Activated CD4-positive, alpha-beta T cell treated with anti-CD3 and anti-CD28 coated beads for 36 hours (primary cell): ENCODE results near the gene SPRYD4. TPM values are rescaled to one million over a fixed set of nuclear protein-coding genes. Genes with fewer than 3 reads are reported as not detected.
"Not testable (repeated sequence)": the region's sequence is repeated elsewhere in the genome, so short reads cannot be mapped to it uniquely, and the experiment has no call there.

Experiments
- ATAC-seq: fragments of 200-7000 bp; cut with Tn5 transposase; one replicate; pipeline ENCODE4 v1.10.0; 2021; ENCODE audit warnings: mild to moderate bottlenecking, moderate library complexity
- CTCF ChIA-PET: fragments of 350-600 bp; sonication (Branson Sonifier 250); formaldehyde crosslinking; loops from one replicate; lab custom pipeline; 2021; ENCODE audit warnings: antibody characterized with exemption; lab: Charles Lee
- POLR2A ChIA-PET: fragments of 350-600 bp; sonication (Branson Sonifier 250); formaldehyde crosslinking; loops from one replicate; lab custom pipeline; 2021; ENCODE audit warnings: antibody characterized with exemption, inconsistent platforms; lab: Charles Lee
- DNase-seq: peaks from one replicate; pipeline ENCODE4 v3.0.0-alpha.2; 2020
- H3K27ac Mint-ChIP-seq: one replicate; pipeline ENCODE4 v1.8.0; 2021; ENCODE audit warnings: mixed read lengths
- H3K27me3 Mint-ChIP-seq: one replicate; pipeline ENCODE4 v1.8.0; 2021; ENCODE audit warnings: mixed read lengths
- H3K36me3 Mint-ChIP-seq: one replicate; pipeline ENCODE4 v1.8.0; 2021; ENCODE audit warnings: low read depth, mixed read lengths
- H3K4me1 Mint-ChIP-seq: one replicate; pipeline ENCODE4 v1.8.0; 2021; ENCODE audit warnings: mixed read lengths
- H3K4me3 Mint-ChIP-seq: one replicate; pipeline ENCODE4 v1.8.0; 2021; ENCODE audit warnings: mild to moderate bottlenecking, moderate library complexity, mixed read lengths
- H3K9me3 Mint-ChIP-seq: one replicate; pipeline ENCODE4 v1.8.0; 2021; ENCODE audit warnings: low read depth, mixed read lengths
- intact Hi-C, 2 experiments: fragments of 100-400 bp; cut with DNase I in 1 of 2; cut with micrococcal nuclease in 1 of 2; formaldehyde crosslinking; loops; one replicate each; pipeline versions ENCODE4 v1.14.2 to v1.15.1; 2022 to 2024; cut with DNase I, micrococcal nuclease
- total RNA-seq, 2 experiments: library from RNA; stranded (reverse); gene quantifications; one replicate each; pipeline ENCODE4 v1.2.3, GENCODE V29; 2021

The SPRYD4 gene
- total RNA-seq: 1 to 10 TPM; 3.1 TPM

DNA sequence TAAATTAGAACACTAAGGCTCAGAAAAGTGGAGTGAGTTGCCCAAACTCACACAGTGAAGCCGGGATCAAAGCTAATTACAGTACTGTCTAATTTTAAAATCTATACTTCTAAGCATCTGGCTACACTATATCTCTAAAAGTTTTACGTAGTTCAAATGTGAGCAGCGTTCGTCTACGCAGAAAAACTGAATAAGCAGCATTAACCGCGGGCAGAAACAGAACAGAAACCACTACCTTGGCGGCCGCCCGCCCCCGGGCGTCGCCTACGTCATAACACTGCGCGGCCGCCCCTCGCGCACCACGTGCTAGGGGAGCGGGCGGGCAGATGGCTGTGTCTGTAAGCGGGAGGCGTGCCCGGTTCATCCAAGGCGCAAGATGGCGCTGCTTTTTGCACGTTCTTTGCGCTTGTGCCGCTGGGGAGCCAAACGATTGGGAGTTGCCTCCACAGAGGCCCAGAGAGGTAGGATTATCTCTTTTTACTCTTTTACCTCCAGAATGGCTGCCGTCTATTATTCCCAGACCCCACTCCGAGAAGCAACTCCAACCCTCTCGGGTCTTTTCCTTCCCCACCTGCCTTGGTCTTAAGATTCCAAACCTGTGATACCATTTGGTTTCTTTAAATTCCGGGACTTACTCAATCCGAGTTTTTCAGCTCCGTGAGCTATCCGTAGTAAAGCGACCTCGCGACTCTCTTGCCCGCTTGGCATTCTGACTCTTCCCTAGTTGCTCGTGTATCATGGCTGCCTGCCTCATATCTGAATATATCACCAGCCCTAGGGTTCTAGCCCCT, at the start of gene SPRYD4:
TSS of gene SPRYD4 (plus strand) at position 363 of the 791 bp plus-strand sequence. CDS start at position 377, 14 bp downstream.
- Mint-ChIP-seq H3K4me3 (peak within 1 kb of the TSS; percentile 91), H3K27ac (peak within 1 kb of the TSS; percentile 99), H3K36me3 (peaks cover 17% of the 10 kb centered on the region), H3K27me3 (no peaks in the 10 kb centered on the region), H3K4me1 (peaks cover 40% of the 10 kb centered on the region), H3K9me3 (no peaks in the 10 kb centered on the region)
- ATAC-seq (peak; percentile 90), DNase-seq (peak; percentile 96)
- intact Hi-C loops: loop anchor here (1.0 to 10.0 kb wide), 16 partner anchors 19 to 537 kb away; partner anchors contain the start of genes STAT2 (in 2 of the 2), TIMELESS (in 2 of the 2), ANKRD52 (in 1 of the 2) and COQ10A (in 1 of the 2)
- POLR2A ChIA-PET: interaction anchor here (0.6 kb wide), 1 partner anchor 168 kb away, joined by 3 read pairs; no protein-coding TSS in a partner anchor
- CTCF ChIA-PET: interaction anchor here (0.9 to 1.1 kb wide), 2 partner anchors 246 to 262 kb away, joined by 3 to 5 read pairs; partner anchors contain the start of gene RNF41

- Mint-ChIP-seq H3K36me3 (peaks cover 59% of the 10 kb centered on the region), H3K27ac (no peak overlapping the region), H3K27me3 (no peaks in the 10 kb centered on the region), H3K4me3 (no peak overlapping the region), H3K9me3 (no peaks in the 10 kb centered on the region), H3K4me1 (peaks cover 7% of the 10 kb centered on the region)
- POLR2A ChIA-PET: interaction anchor here (0.6 kb wide), 1 partner anchor 137 kb away, joined by 4 read pairs; no protein-coding TSS in a partner anchor
- CTCF ChIA-PET: no interaction called here
- intact Hi-C loops: no loop called here
- DNase-seq (no peak), ATAC-seq (no peak)
These were observed 48.0 kb upstream of the SPRYD4 start for GRCh38 chr12:56420411-56420810.

GRCh38 chr12:56425193-56425592, 43.2 kb upstream of the SPRYD4 start:
- intact Hi-C loops: no loop called here
- Mint-ChIP-seq H3K9me3 (no peaks in the 10 kb centered on the region), H3K36me3 (peaks cover 54% of the 10 kb centered on the region), H3K4me3 (no peak overlapping the region), H3K27ac (no peak overlapping the region), H3K4me1 (peaks cover 11% of the 10 kb centered on the region), H3K27me3 (no peaks in the 10 kb centered on the region)
- ChIA-PET POLR2A (interaction anchor here (0.6 kb wide), 1 partner anchor 12 kb away, joined by 4 read pairs; no protein-coding TSS in a partner anchor), CTCF (interaction anchor here (0.6 to 1.2 kb wide), 4 partner anchors 29 to 190 kb away, joined by 3 to 5 read pairs (median 3); no protein-coding TSS in a partner anchor)
- ATAC-seq: peak; percentile 30
- DNase-seq: no peak

DNA sequence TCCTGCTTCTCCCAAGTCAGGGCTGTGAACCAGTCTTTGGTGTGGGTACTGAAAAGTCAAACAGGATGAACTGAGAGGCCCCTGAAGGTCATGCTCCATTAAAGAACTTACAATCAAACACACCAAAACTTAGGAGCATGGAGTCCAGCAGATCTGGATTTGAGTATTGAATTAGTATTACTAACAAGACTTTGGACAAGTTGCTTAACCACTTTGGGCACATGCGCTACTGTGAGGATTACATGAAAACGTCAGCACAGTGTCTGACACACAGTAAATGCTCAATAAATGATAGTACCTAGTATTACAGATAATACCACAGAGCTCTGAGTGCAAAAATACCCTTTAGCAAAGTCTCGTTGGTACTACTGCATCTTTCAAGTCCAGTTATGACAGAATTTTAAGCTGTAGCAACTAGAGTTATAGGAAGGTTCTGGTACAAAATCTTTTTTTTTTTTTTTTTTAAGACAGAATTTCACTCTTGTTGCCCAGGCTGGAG, 42.4 kb upstream of the SPRYD4 start:
- H3K36me3 Mint-ChIP-seq: peaks cover 49% of the 10 kb centered on the region

DNA sequence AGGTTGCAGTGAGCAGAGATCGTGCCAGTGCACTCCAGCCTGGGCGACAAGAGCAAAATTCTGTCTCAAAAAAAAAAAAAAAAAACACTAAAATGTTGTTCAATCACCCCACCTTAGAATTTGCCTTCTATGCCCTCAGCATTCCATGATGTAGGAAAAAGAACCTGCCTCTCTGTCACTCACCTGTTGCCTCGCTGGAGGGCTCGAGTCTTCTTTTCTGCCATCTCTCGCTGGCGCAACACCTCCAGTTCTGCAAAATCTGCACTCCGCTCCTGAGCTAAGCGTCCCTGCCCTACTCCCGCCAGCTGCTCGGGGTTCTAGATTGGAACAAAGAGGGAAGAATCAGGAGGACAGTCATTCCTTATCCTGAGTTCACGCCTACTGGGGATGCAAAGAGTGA, 37.1 kb upstream of the SPRYD4 start:
- DNase-seq: no peak
- Mint-ChIP-seq H3K27me3 (no peaks in the 10 kb centered on the region), H3K36me3 (peaks cover 32% of the 10 kb centered on the region), H3K4me1 (no peaks in the 10 kb centered on the region), H3K4me3 (no peak overlapping the region), H3K9me3 (no peaks in the 10 kb centered on the region), H3K27ac (no peak overlapping the region)
- intact Hi-C loops: no loop called here
- CTCF ChIA-PET: no interaction called here
- no peak for ATAC-seq
- POLR2A ChIA-PET: no interaction called here

More for the DNA sequence above, 42.4 kb upstream of the SPRYD4 start:
- ChIA-PET POLR2A (no interaction called here), CTCF (interaction anchor here (1.2 kb wide), 1 partner anchor 115 kb away, joined by 3 read pairs; no protein-coding TSS in a partner anchor)
- Mint-ChIP-seq H3K27ac (no peak overlapping the region), H3K27me3 (no peaks in the 10 kb centered on the region), H3K9me3 (no peaks in the 10 kb centered on the region), H3K4me3 (no peak overlapping the region), H3K4me1 (peaks cover 11% of the 10 kb centered on the region)
- DNase-seq (no peak), ATAC-seq (no peak)
- intact Hi-C loops: no loop called here

DNA sequence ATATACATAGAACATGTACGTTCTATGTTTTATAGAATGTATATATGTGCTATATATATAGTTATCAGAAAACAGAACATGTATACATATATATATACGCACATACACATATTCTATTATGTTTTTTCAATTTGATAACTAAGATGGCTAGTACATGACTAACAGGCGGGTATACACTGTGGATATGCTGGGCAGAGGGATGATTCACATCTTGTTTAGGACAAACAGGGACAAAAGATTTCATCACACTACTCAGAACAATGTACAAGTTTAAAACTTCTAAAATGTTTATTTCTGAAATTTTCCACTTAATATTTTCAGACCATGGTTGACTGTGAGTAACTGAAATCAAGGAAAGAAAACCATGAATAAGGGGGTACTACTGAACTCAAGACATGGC, 36.5 kb upstream of the SPRYD4 start:
- ChIA-PET CTCF (no interaction called here), POLR2A (no interaction called here)
- Mint-ChIP-seq H3K27me3 (no peaks in the 10 kb centered on the region), H3K9me3 (no peaks in the 10 kb centered on the region), H3K36me3 (peaks cover 34% of the 10 kb centered on the region), H3K4me1 (no peaks in the 10 kb centered on the region), H3K4me3 (no peak overlapping the region), H3K27ac (no peak overlapping the region)
- no peak for ATAC-seq
- intact Hi-C loops: no loop called here
- DNase-seq: no peak

DNA sequence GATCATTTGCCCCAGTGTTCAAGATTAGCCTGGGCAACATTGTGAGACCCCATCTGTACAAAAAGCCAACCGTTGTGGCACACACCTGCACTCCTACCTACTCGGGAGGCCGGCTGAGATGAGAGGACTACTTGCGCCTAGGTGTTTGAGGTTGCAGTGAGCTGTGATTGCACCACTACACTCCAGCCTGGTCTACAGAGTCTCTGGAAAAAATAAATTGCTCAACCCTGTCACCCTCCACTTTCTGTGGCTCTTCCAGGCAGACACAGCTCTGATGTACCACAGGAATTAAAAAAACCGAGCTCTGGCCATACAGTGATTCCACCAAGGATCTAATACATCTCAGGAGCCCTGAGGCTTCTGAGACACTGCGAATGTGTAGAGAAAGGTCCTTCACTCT, 33.5 kb upstream of the SPRYD4 start:
- H3K4me1 Mint-ChIP-seq: no peaks in the 10 kb centered on the region
- no peak for ATAC-seq
- H3K27me3 Mint-ChIP-seq: no peaks in the 10 kb centered on the region
- no peak overlapping the region for H3K27ac Mint-ChIP-seq
- no peak overlapping the region for H3K4me3 Mint-ChIP-seq
- peaks cover 21% of the 10 kb centered on the region for H3K36me3 Mint-ChIP-seq
- CTCF ChIA-PET: no interaction called here
- no peaks in the 10 kb centered on the region for H3K9me3 Mint-ChIP-seq
- POLR2A ChIA-PET: no interaction called here
- intact Hi-C loops: no loop called here
- DNase-seq: no peak

GRCh38 chr12:56437430-56438176, 30.8 kb upstream of the SPRYD4 start:
- DNase-seq (no peak), ATAC-seq (no peak)
- no peak overlapping the region for H3K4me3 Mint-ChIP-seq
- H3K27me3 Mint-ChIP-seq: no peaks in the 10 kb centered on the region
- CTCF ChIA-PET: interaction anchor here (0.6 to 1.1 kb wide), 2 partner anchors 26 to 233 kb away, joined by 3 read pairs; no protein-coding TSS in a partner anchor
- intact Hi-C loops: no loop called here
- POLR2A ChIA-PET: interaction anchor here (0.6 kb wide), 1 partner anchor 13 kb away, joined by 4 read pairs; no protein-coding TSS in a partner anchor
- no peaks in the 10 kb centered on the region for H3K9me3 Mint-ChIP-seq
- no peak overlapping the region for H3K27ac Mint-ChIP-seq
- peaks cover 14% of the 10 kb centered on the region for H3K36me3 Mint-ChIP-seq
- no peaks in the 10 kb centered on the region for H3K4me1 Mint-ChIP-seq

DNA sequence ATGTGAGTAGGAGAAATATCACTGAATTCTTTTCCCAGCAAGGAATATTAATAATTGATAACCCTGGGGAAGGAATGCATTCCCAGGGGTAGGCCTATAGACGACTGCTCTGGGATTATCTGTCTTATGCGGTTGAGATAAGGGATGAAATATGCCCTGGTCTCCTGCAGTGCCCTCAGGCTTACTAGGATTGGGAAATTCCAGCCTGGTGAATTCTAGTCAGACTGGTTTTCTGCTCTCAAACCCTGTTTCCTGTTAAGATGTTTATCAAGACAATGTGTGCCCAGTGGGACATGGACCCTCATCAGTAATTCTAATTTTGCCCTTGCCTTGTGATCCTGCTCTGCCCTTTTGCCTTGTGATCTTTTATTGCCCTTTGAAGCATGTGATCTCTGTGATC, 25.2 kb upstream of the SPRYD4 start:
- H3K9me3 Mint-ChIP-seq, H3K27ac Mint-ChIP-seq, POLR2A ChIA-PET, H3K27me3 Mint-ChIP-seq, H3K4me3 Mint-ChIP-seq, intact Hi-C loops, ATAC-seq, CTCF ChIA-PET, DNase-seq: not testable (repeated sequence)
- peaks cover 27% of the 10 kb centered on the region for H3K36me3 Mint-ChIP-seq
- peaks cover 12% of the 10 kb centered on the region for H3K4me1 Mint-ChIP-seq

GRCh38 chr12:56448860-56449621, 19.3 kb upstream of the SPRYD4 start, which contains the start of gene TIMELESS:
TIMELESS (minus strand) TSS chr12:56449426; CDS start chr12:56434170, 15,256 bp downstream.
- ATAC-seq (peak; percentile 97), DNase-seq (peak; percentile 92)
- H3K27ac Mint-ChIP-seq: peak within 1 kb of the TSS; percentile 97
- intact Hi-C loops: loop anchor here (1.0 to 5.0 kb wide), 13 partner anchors 15 to 331 kb away; partner anchors contain the start of genes SPRYD4 (in 2 of the 2), STAT2 (in 2 of the 2), ANKRD52 (in 1 of the 2) and CNPY2 (in 1 of the 2)
- peaks cover 3% of the 10 kb centered on the region for H3K9me3 Mint-ChIP-seq
- no peaks in the 10 kb centered on the region for H3K27me3 Mint-ChIP-seq
- H3K4me1 Mint-ChIP-seq: peaks cover 19% of the 10 kb centered on the region
- CTCF ChIA-PET: interaction anchor here (0.5 to 5.0 kb wide), 11 partner anchors 10 to 614 kb away, joined by 3 to 32 read pairs (median 4); partner anchors contain the start of genes RNF41 and SMARCC2
- peak within 1 kb of the TSS; percentile 81 for H3K4me3 Mint-ChIP-seq
- POLR2A ChIA-PET: interaction anchor here (0.6 to 2.0 kb wide), 5 partner anchors 15 to 191 kb away, joined by 3 to 9 read pairs (median 4); partner anchors contain the start of genes ANKRD52, CNPY2 and STAT2
- peaks cover 11% of the 10 kb centered on the region for H3K36me3 Mint-ChIP-seq
